Retinal pigment epithelial cell (primary cell): ENCODE data around the gene ABHD16B.

Experiments used
- DNase-seq: peaks from one replicate; pipeline ENCODE4 v3.0.0-alpha.2; 2010; ENCODE audit warnings: low read depth
- H3K4me3 ChIP-seq: 2 replicates; pipeline ENCODE4 v1.5.1; 2011; ENCODE audit warnings: mild to moderate bottlenecking, low read length, control low read depth, moderate library complexity
- CTCF ChIP-seq: conservative IDR thresholded peaks from 2 replicates; pipeline ENCODE4 v1.5.1; 2011; ENCODE audit warnings: low read depth, low read length, control low read depth, inconsistent platforms

ABHD16B gene

GRCh38 chr20:63856098-63856511 is 5.2 kb upstream of the ABHD16B start:
- TF ChIP-seq CTCF: no peak
- no peak for DNase-seq
- H3K4me3 ChIP-seq: no peak overlapping the region

- no peak overlapping the region for H3K4me3 ChIP-seq
- TF ChIP-seq CTCF: no peak
Measured at GRCh38 chr20:63857764-63858392, 3.4 kb upstream of the ABHD16B start.

GRCh38 chr20:63858393-63859165 is 2.7 kb upstream of the ABHD16B start:
- TF ChIP-seq CTCF: peak; percentile 51
- DNase-seq: no peak
- H3K4me3 ChIP-seq: no peak overlapping the region

More at GRCh38 chr20:63857764-63858392, 3.4 kb upstream of the ABHD16B start:
- DNase-seq: no peak

GRCh38 chr20:63859166-63859699 is 2.1 kb upstream of the ABHD16B start:
- no peak for DNase-seq
- no peak for TF ChIP-seq CTCF
- no peak overlapping the region for H3K4me3 ChIP-seq

GRCh38 chr20:63860325-63861051 is 810 bp upstream of the ABHD16B start:
- H3K4me3 ChIP-seq: no peak overlapping the region
- TF ChIP-seq CTCF: no peak
- no peak for DNase-seq

- no peak for DNase-seq
- no peak overlapping the region for H3K4me3 ChIP-seq
- no peak for TF ChIP-seq CTCF
Measured at GRCh38 chr20:63861981-63862901, 943 bp downstream of the ABHD16B start.
